ENCODE data around the gene EML5. TPM values are rescaled to one million over a fixed set of nuclear protein-coding genes. Genes with fewer than 3 reads are reported as not detected.

The EML5 gene
- total and polyA plus RNA-seq, 8 donors: 1.1 to 2.3 (median 1.8) TPM

DNA sequence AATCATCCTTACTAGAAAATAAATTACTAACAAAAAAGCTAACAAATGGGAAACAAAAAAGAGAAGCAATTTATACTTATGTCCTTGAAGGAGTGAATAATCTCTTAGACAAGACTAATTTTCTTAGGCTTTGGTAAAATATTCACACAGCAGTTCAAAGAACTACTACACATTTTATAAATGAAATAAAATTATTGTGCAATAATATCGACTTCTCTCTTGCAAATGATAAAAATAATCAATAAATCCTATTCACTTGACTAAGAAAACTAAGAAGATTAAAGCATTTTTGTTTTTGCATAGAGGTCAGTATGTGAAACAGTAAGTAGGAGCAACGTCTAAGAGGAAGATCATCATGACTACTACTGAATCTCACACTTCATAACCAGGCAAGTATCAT is 82.0 kb downstream of the EML5 start:
- no peak overlapping the region for H3K27ac ChIP-seq
- TF ChIP-seq, protein P1, sequence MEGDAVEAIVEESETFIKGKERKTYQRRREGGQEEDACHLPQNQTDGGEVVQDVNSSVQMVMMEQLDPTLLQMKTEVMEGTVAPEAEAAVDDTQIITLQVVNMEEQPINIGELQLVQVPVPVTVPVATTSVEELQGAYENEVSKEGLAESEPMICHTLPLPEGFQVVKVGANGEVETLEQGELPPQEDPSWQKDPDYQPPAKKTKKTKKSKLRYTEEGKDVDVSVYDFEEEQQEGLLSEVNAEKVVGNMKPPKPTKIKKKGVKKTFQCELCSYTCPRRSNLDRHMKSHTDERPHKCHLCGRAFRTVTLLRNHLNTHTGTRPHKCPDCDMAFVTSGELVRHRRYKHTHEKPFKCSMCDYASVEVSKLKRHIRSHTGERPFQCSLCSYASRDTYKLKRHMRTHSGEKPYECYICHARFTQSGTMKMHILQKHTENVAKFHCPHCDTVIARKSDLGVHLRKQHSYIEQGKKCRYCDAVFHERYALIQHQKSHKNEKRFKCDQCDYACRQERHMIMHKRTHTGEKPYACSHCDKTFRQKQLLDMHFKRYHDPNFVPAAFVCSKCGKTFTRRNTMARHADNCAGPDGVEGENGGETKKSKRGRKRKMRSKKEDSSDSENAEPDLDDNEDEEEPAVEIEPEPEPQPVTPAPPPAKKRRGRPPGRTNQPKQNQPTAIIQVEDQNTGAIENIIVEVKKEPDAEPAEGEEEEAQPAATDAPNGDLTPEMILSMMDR (IDR thresholded peaks at IDR 0.05): no peak
- intact Hi-C loops (cut with DNase I): no loop called here
- H3K36me3 ChIP-seq: no peaks in the 10 kb centered on the region
- no peaks in the 10 kb centered on the region for H3K27me3 ChIP-seq
- DNase-seq (no peak), ATAC-seq (no peak)
- H3K4me1 ChIP-seq: no peaks in the 10 kb centered on the region
- H3K4me3 ChIP-seq: no peak overlapping the region
- H3K9me3 ChIP-seq: no peaks in the 10 kb centered on the region

DNA sequence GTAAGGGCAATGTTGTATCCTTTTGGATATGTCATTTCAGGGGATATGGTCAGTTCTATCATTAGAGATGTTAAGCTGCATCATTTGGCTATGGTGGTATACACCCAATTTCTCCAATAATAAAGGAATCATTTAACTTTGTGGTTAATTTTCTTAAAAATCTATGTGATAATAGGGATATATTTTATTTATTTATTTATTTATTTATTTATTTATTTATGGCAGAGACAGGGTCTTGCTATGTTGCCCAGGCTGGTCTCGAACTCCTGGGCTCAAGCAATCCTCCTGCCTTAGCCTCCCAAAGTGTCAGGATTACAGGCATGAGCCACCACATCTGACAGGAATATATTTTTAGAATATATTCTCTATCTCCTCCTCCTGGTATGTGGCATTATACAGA is 85.7 kb downstream of the EML5 start:
- intact Hi-C loops (cut with DNase I): no loop called here
- Histone ChIP-seq H3K4me1 (no peaks in the 10 kb centered on the region), H3K36me3 (no peaks in the 10 kb centered on the region), H3K27me3 (no peaks in the 10 kb centered on the region), H3K4me3 (no peak overlapping the region), H3K27ac (no peak overlapping the region), H3K9me3 (no peaks in the 10 kb centered on the region)
- ATAC-seq (no peak), DNase-seq (no peak)
- TF ChIP-seq, protein P1 (IDR thresholded peaks at IDR 0.05): no peak

DNA sequence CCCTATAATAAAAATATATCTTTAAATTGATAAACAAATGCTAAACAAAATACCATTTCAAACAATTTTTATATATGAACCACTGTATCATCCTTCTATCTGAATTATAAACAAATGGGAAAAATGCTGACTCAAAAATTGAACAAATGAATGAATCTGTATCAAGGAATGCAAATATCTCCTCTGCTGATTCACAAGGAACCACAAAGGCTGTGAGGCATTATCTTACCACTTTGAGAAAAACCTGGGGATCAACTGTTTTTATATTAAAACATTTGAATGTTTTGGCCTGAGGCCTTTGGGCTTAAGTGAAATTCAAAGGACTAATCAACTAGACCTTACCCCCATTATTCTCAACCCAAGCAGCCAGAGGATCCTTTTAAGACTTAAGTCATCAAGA is 86.3 kb downstream of the EML5 start:
- H3K27me3 ChIP-seq: no peaks in the 10 kb centered on the region
- no peaks in the 10 kb centered on the region for H3K9me3 ChIP-seq
- DNase-seq: no peak
- no peaks in the 10 kb centered on the region for H3K36me3 ChIP-seq
- H3K4me3 ChIP-seq: no peak overlapping the region
- no peak overlapping the region for H3K27ac ChIP-seq
- TF ChIP-seq, protein P1 (IDR thresholded peaks at IDR 0.05): no peak
- no peak for ATAC-seq
- intact Hi-C loops (cut with DNase I): no loop called here
- no peaks in the 10 kb centered on the region for H3K4me1 ChIP-seq

DNA sequence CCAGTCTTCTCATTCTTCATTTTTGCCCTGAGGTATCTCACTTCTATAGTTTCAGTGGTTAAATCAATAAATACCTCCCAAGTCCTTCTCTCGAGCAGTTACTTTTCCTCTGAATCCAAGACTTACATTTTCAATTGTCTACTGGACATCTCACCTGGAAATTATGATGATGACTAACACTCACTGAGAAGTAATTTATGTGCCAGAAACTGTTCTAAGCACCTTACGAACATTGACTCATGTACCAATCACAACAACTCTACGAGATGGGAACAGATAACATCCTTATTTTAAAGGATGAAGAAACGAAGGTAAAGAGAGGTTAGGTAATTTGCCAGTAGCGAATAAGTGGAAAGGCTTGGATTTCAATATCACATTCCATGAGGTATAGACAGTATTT is 94.1 kb downstream of the EML5 start:
- H3K27ac ChIP-seq: no peak overlapping the region
- H3K4me3 ChIP-seq: no peak overlapping the region
- H3K27me3 ChIP-seq: no peaks in the 10 kb centered on the region
- ATAC-seq: no peak
- TF ChIP-seq, protein P1 (IDR thresholded peaks at IDR 0.05): no peak
- intact Hi-C loops (cut with DNase I): no loop called here
- no peaks in the 10 kb centered on the region for H3K9me3 ChIP-seq
- no peak for DNase-seq
- H3K4me1 ChIP-seq: no peaks in the 10 kb centered on the region
- no peaks in the 10 kb centered on the region for H3K36me3 ChIP-seq

DNA sequence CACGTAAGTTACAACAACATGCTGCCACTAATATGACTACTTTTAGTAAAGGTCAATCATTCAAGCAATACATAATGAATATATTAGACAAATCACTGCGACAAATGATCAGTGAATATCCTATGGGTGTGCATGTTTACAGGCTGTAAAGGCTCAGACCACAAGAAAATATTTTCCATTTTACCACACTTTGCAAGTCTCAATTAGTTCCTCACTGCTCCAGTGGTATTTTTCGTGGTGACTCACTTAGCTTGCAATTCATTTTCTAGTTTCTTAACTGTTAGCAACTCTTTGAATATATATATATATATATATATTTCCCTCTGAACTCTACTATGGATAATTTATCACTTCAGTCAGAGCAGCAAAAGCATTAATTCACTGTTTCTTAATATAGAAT is 96.9 kb downstream of the EML5 start:
- Histone ChIP-seq H3K27ac (no peak overlapping the region), H3K4me1 (no peaks in the 10 kb centered on the region), H3K36me3 (no peaks in the 10 kb centered on the region), H3K27me3 (no peaks in the 10 kb centered on the region), H3K4me3 (no peak overlapping the region), H3K9me3 (no peaks in the 10 kb centered on the region)
- no peak for DNase-seq
- intact Hi-C loops (cut with DNase I): no loop called here
- TF ChIP-seq, protein P1 (IDR thresholded peaks at IDR 0.05): no peak
- no peak for ATAC-seq
